ENCODE measurements around the gene XPO6.

Gene XPO6

DNA sequence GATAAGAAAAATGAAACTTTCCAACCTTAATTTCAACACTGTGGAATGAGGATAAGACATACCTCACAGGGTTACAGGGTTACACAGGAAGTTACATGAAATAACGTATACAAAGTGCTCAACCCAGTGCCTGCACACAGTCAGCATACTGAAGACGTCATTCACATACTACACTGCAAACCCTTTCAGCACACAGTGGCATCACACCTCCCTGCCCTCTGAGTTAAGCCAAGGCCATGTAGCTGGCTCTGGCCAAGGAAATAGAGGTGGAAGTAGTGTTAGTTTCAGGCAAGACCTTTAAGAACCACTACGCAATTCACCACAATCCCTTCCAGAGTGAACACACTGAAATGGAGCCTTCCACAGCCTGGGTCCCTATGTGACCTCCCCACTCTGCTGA lies 101.7 kb downstream of the XPO6 start:
- DNase-seq: no peak

DNA sequence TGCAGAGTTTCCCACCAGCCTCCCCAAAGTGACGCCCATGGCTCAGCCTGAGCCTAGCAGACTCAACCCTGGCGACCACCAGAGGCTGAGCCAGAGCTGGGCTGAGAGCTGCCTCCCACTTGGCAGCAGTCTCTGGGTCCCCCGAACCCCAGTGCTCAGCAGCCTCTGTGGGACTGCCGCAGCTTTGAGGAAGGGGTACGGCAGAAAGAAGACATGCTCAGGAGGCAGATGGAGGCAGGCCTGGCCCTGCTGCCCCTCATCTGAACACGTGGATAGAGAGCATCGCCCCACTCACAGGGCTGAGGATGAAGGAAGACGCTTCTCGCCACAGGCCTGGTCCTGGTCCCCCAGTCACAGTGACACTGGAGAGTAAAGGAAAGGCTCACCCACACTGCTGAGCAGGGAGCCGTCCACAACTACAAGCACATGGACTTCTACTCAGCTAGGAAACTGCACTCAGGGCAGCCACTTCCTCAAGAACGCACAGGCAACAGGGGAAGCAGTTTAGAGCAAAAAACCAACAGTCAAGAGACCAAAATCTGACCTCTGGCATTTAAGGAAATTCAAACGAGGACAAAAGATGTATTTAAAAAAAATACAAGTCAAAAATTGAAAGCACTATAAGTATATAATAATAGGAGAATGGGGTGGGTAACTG lies 103.0 kb downstream of the XPO6 start:
- DNase-seq: no peak

DNA sequence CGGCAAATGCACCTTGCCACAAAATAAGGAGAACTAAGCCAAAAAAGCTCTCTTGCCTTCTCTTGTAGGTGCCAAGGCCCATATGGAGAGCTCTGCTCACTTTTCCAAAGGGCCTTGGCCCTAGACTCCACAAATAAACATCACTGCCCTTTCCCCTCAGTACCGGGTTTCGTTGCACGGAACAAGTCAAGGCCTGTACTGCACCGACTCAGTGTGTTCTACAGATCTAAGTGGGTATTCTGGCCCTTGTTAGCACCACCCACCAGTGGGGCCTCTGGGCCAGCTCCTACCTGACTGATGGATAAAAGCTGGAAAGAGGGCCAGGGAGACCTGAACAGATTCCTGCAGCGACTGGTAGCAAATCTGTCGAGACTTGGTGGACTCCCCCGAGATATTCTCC lies 104.5 kb downstream of the XPO6 start:
- no peak for DNase-seq

DNA sequence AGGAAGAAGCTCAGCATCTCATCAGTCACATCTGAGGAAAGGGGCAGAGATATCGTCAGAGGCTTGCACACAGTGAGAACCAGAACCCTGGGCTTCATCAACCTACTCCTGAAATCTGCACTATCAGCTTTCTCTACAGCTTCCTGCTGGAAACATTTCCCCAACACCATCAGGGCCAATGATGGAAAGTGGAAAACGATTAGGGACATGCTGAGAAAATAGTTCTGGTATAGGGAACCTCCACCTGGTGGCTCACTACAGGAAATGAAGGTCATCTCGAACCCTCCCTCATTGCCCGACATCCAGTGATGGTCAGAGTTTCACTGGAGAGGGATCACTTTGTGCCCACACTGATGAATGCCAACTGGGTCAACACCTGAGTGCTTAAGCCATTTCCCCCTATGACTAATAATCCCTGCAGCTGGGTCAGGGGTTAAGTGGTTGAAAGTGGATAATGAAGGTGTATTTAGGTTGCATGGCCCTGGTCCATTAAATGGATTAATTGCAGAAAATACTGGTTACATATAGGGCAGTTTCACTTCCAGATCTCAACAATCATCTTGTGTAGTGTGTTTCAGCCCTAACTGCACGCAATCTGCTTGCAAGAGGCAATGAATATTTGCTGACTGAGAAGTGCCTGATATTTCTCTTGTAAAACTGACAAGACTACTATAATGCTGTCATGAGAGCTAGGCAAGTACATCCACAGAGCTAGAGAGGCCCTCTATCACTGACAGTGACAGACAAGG lies 105.1 kb downstream of the XPO6 start:
- DNase-seq: no peak

DNA sequence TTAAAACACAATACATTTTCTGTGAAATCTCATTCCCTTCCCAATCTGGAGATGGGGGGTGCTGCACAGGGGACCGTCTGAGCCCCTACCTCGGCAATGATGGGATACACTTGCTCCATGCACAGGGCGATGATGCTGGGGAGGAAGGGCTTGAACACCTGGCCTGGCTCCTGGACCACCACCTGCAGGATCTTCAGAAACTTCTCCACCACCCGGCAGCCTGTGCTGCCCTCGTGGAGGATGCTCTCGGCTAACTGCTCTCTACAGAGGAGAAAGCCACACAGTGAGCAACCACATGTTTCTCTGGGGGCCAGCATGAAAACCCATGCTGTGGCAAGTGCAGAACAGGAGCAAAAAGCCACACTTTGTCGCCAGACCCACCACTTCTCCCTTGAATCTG lies 105.8 kb downstream of the XPO6 start:
- DNase-seq: no peak

DNA sequence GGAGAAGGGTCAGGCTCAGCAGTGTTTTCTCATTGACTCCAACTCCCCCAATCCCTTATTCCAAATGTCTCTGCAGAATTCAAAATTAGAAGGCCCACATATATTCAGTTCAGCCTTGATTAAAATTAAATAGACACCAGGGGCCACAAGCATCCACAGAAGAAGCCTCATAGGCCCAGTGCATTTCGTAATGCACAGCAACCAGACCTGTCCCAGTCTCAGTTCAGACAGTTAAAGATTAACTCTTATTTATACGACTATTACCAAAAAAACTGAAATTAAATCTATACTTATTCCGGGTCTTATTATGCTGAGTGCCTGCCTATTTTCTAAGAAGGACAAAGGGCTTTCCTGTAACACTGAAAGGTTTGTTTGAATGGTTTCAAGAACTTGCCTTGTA lies 106.5 kb downstream of the XPO6 start:
- no peak for DNase-seq

DNA sequence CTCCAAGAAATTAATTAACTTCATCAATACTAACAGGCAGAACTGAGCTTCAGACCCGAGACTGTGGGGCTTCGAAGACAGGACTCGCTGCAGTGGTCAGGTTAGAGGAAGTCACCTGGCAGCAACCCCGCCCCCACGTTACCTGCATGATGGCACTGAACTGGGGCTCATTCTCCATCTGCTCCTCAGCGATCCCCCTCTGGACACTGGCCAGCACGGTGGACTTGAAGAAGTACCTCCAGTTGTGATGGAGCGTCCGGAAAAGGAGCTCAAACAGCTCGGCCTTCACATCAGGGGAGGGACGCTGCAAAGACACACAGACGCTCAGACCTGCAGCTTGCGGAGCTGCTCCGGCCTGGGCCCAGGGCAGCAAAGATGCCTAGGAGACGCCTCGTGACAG lies 107.4 kb downstream of the XPO6 start:
- DNase-seq: no peak

DNA sequence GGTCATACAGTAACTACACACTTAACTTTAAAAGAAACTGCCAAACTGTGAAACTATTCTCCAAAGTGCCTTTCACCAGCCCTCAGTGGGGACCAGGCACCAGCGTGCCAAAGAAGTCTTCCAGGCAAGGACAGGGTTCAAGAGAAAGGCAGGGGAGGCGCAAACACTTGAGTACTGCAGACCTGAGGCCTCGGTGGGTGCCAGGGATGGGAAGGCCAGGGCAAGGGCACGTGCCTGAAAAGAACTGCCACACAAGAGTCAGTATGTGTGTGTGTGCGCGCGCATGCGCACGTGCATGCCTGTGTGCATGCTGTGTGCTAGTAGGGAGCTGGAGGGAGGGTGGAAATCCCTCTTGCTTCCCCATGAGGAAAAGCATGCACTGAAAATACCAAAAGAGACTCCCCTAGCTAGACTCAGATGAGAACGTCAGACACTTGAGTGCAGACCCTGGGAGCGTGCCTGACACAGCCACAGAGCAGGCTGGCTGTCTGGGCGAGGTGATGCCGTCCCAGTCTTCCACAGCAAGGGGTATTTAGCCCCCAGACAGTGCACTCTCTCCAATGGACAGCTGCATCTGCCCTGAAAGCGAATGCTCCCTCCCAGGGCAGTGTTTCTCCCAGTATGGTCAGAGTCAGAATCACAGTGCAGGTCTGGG lies 108.1 kb downstream of the XPO6 start:
- DNase-seq: no peak

DNA sequence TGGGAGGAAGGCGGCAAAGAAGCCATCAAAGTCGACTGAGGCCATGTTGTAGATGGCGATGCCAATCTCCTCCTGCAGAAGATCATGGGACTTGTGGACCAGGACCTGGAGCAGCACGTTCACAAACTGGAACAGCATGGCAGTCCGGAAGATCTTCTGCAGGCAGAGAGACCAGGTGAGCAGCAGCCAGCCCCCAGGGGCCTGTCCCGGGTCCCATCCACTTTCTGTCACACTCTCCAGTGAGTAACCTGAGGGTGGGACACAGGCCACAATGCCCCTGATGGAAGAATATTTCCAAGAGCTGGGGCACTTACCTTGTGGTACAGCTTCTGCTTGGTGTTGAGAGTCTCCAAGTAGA lies 110.3 kb downstream of the XPO6 start:
- no peak for DNase-seq

DNA sequence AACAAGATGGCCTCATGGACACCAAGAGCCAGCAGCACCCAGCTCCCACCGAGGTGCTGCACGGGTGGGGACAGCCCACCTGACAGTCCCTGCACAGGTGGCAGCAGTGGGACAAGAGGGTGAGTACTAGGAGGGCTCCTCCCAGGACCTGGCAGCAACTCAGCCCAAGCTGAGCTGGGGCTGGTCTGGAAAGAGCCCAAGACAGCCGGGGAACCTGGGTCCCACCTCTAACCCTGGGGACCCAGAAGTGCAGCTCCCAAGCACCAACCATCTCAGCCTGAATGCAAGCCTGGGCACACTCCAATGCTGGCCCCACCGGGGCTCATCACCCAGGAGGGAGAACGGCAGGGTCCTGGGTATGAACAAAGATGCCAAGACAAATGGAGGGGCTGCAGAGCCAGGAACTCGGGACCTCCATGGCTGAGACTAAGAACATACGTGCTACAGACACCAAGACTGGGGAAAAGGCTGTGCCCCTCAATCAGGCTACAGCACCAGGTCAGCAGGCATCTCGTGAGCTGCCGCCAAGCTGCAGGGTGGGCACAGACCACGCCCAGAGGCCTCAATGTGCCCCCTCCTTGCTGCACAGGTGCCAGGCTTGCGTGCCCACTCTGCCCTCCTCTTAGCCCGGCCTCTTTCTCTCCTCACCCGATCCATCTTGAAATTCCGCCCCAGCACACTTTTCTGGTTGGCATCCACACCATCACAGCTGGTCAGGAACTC lies 110.8 kb downstream of the XPO6 start:
- no peak for DNase-seq

DNA sequence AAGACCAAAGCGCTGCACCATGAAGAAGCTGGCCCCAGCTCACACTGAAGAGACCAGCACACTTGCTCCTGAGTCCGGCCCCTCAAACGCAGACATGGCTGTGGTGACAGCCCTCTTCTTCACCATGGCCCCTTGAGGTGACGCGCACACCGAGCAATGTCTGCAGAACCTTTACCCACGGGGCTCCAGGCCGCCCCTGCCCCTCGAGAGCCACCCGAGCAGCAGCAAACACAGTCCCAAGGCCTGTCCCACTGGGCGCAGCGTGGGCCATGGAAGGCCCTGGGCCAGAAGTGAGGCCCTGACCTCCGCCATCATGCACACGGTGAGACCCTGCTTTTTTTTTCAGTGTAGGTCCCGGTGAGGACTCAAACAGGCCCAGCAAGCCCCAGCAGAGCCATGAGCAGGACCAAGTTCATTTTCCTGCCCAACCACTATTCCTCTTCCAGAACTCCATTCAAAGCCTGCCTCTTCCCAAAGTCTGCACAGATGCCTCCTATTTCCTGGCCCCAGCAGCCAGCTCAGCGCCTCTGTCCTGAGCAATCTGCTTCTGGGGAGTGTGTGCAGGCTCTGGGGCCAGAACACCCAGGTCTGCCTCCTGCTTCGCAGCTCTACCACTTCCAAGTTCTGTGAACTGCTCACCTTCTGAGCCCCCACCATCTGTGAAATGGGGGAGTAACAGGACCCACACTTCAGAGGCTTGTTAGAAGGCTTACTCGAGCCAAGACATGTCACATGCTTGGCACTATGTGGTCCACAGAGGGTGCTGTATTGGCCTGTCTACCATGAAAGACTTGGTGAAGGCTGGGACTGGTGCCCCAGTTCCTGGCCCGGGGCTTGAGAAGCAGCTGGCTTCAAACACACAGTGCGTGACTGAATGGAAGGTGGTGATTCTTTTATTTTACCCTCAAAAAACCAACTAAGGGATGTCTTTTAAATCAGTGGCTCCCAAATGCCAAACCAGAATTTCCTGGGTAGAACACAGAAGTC lies 112.5 kb downstream of the XPO6 start:
- no peak for DNase-seq

DNA sequence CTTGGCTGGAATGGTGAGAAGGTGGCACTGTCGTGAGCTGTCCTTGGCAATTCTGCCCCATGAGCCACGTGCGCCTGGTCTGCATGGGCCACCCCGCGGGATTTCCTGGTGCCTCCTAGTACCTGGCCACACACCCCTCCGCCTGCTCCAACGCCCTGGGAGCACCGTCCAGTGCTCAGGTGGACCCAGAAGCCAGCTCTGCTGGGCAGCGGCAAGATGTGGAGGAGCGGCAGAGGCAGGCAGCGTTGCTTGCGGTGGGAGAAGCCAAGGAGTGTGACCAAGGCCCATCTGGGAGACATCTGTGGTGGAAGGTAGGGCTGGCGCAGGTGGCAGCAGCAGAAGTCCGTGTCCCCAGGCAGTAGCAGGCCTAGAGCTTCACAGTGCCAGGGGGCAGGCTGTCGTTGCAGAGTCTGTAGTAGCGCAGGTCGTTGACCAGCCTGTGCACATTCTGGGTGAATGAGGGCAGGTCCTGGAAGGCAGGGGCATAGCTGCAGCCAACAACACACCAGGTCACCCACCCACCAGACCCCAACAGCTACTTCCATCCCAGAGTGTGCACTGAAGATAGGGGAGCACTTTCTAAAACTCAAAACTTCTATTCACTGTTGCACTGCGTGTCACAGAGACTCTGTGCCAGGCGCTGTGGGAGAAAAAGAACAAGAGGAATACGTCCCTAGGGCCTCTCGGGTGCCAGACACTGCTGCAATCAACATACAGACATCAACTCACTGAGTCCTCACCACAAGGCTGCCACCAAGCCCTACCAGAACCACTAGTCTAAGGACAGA lies 113.4 kb downstream of the XPO6 start:
- DNase-seq: no peak

DNA sequence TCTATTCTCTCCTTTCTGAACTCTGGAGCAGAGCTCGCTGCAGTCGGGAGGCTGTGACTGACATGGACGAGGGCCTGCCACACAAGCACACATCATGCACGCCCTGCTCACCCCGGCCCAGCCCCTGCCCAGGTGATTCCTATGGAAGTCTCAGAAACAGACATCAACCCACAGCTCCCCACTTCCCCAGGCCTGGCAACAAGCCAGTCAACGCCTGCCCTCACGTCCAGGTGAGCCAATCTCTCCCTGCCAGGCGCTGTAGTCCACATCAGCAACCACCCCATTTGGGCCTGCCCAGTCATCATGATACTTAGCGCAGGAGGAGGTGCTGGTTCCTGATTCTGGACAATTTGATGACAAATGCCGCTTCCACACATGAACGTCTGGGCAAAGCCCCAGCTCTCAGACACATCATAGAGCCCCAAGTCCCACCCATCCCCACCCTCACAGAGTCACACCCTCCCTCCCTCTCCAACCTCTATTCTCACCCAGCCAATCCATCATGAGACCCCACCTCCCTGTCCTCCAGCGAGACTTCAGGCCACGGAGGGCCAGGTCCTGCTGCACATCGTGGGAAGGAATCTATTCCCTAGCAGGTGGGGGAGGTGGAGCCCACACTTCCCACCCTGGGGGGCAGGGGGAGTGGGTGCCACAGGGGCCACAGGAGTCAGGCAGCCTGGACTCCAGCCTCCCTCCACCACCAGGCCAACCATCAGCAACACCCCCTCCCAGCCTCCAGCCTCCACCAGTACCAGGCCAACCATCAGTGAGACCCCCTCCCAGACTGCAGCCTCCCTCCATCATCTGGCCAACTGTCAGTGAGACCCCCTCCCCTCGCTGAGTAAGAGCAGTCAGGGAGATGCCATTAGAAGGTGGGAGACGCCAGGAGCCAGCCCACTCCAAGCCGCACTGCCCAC lies 114.5 kb downstream of the XPO6 start:
- no peak for DNase-seq

DNA sequence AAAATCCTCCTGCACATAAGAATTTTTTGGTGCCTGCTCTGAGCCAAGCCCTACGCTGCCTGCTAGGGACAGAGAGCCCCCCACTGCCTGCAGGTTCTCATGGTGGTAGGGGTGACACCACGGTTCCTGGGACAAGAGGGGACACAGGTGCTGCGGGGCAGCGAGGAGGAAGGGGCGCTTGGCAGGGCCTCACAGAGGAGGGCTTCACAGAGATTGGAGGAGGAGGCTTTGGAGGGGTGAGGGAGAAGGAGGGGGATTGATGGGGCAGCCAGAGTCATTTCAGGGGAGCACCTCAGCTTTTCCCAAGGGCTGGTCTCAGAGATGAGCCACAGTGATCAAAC lies 118.4 kb downstream of the XPO6 start:
- no peak for DNase-seq

DNA sequence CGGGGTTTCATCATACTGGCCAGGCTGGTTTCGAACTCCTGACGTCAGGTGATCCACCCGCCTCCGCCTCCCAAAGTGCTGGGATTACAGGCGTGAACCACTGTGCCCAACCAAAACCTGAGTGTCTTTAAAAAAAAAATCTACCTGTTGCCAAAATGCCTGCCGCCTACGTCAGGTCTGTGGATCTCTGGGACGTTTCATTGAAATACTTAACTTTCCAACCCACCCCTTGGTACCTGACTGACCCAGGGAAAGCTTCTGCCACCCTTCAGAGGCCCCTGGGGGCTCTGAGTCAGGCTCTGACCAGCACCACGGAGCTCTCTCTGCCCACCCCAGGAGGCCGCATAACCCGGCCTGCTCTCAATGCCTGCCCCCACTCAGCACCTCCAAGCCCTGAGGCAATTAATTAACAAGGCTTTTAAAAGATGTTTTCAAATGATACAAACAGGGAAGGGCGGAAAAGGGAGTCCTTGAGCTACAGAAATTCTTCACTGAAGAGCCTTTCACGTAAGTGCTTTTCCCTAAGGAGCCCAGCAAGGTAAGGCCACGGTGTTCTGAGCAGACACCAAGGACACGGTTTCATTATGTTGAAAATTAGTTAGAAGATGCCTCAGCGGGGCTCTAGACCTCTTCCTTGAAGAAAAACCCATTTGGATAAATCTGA lies 118.9 kb downstream of the XPO6 start:
- DNase-seq: no peak

DNA sequence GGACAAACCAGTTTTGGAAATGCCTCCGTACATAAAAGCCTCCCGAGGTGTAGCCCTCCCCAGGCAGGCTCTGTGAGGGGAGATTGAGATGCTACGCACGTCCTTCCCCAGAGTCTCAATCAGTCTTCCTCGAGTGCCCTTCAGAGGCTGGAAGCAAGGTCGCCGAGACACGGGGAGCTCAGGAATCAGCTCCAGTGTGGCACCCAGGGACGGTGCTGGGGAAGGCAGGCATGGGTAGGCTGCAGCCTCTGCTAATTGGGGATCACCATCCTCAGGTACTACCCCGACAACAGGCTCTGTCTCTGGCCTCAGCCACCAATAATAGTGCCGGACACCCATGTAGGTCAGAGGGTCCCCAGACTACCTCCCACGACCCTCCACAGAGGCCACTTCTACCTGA lies 120.1 kb downstream of the XPO6 start:
- no peak for DNase-seq

DNA sequence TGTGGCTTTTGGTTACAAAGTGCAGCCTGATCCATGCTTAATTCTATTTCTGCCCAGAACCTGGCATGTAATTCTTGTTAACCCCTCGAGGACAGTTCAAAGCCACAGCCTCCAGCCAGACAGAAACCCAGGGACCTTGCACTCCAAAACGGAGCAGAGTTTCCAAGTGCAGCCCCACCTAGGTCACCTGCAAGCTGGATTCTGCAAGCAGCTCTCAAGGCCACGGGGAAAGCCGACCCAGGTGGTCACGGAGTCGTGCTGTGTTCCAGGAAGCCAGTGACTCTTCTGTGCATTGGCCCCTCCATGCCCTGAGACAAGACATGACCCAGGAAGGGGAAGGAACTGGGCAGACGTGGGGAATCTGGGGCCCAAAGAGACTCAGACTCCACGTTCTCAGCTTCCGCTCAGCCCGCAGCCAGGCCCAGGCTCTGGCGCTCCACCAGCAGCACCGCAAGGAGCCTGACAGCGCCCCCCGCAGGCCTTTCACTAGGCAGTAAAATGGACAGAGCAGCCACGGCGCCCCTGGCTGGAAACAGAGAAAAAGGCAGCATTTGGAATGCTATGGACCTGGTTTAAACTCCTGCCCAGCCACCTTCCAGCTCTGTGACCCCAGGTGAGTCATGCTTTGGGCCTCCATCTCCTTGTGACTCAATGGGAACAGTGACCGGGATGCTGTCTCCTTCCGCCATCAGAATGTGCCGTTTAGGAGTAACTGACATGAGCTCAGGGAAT lies 121.0 kb downstream of the XPO6 start:
- DNase-seq: no peak

DNA sequence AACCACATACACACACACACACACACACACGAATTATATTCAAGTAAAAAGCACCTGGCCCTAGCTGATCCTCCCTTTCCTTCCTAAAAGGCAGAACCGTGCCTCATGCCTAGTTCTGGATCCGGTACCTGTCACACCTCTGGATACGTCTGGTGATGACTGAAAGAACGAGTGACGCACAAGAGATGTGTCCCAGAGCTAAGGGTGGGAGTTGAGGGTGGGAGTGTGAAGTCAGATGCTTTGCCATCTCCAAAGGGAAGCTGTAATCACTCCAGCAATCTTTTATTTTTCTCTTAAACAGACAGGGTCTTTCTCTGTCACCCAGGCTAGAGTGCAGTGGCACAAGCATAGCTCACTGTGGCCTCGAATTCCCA lies 121.8 kb downstream of the XPO6 start:
- no peak for DNase-seq

DNA sequence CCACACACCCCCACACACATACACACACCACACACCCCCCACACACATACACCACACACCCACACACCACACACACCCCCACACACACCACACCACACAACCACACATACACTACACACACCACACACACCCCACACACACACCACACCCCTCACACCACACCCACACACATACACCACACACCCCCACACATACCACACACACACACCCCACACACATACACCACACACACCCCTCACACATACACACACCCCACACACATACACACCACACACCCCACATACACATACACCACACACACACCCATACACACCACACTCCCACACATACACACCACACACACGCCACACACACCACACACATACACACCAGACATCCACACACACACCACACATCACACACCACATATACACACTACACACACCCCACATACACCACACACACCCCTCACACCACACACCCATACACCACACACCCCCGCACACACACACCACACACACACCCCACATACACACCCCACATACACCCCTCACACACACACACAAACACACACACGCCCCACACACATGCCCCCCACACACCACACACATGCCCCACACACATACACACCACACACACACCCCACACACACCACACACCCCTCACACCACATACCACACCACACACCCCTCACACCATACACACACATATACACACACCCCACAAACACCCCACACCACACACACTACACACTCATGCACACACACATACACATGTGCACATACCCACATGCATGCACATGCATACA lies 122.4 kb downstream of the XPO6 start:
- no peak for DNase-seq
